ENCODE measurements around the gene ARHGAP42. TPM values are rescaled to one million over a fixed set of nuclear protein-coding genes. Genes with fewer than 3 reads are reported as not detected.
"Not testable (repeated sequence)": the region's sequence is repeated elsewhere in the genome, so short reads cannot be mapped to it uniquely, and the experiment has no call there.

ARHGAP42 gene
- total and polyA plus RNA-seq, 2 experiments from 2014 or later = 64.8 to 135 TPM

DNA sequence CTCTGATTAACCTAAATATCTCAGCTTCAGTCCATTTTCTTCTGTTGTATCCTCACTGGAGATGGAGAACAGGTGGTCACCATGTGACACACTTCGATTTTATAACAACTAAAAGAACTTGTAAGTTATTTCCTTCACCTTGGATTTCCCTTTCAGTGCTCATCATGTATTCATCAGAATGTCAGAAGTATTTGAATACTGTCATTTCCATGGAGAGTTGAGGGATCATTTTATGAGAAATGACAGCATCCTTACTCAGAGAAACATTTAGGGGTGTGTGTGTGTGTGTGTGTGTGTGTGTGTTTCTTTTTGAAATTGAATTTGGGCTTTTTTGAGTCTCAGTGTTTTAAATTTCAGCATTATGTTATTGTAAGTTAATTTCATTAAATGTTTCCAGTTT, 205.8 kb downstream of the ARHGAP42 start:
- no peaks in the 10 kb centered on the region for H3K9me3 ChIP-seq (ENCODE audit: low read depth)
- H3K27me3 ChIP-seq = no peaks in the 10 kb centered on the region
- no peak overlapping the region for H3K4me3 ChIP-seq
- H3K27ac ChIP-seq = no peak overlapping the region
- peaks cover 5% of the 10 kb centered on the region for H3K4me1 ChIP-seq (ENCODE audit: low read depth)
- no peaks in the 10 kb centered on the region for H3K36me3 ChIP-seq
- TF ChIP-seq, protein P1, sequence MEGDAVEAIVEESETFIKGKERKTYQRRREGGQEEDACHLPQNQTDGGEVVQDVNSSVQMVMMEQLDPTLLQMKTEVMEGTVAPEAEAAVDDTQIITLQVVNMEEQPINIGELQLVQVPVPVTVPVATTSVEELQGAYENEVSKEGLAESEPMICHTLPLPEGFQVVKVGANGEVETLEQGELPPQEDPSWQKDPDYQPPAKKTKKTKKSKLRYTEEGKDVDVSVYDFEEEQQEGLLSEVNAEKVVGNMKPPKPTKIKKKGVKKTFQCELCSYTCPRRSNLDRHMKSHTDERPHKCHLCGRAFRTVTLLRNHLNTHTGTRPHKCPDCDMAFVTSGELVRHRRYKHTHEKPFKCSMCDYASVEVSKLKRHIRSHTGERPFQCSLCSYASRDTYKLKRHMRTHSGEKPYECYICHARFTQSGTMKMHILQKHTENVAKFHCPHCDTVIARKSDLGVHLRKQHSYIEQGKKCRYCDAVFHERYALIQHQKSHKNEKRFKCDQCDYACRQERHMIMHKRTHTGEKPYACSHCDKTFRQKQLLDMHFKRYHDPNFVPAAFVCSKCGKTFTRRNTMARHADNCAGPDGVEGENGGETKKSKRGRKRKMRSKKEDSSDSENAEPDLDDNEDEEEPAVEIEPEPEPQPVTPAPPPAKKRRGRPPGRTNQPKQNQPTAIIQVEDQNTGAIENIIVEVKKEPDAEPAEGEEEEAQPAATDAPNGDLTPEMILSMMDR (IDR thresholded peaks at IDR 0.05; ENCODE audit: low read depth, low read length) = no peak
- no peak for DNase-seq (ENCODE audit: low read depth in 1 of 2, low spot score in 1 of 2)

DNA sequence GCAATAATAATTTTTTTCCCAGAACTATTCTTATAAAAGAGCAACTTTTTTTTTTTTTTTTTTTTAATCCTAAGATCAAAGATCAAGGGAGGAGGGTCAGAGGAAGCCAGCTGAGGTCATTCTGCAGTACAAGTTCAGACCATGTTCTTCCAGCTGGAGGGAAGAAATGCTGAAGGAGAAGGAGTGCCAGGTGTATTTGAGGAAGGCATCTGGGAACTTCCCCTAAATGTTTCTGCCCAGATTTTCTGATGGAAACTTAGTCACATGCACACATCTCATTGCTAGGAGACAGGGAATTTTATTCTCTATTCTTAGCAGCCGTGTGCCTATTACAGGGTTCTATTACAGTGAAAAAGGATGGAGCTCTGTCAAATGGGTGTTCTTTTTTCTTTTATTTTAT, 208.4 kb downstream of the ARHGAP42 start:
- TF ChIP-seq, protein P1 (IDR thresholded peaks at IDR 0.05; ENCODE audit: low read depth, low read length) = no peak
- no peaks in the 10 kb centered on the region for H3K4me1 ChIP-seq (ENCODE audit: low read depth)
- H3K36me3 ChIP-seq = no peaks in the 10 kb centered on the region
- H3K27me3 ChIP-seq = no peaks in the 10 kb centered on the region
- no peak overlapping the region for H3K27ac ChIP-seq
- no peaks in the 10 kb centered on the region for H3K9me3 ChIP-seq (ENCODE audit: low read depth)
- H3K4me3 ChIP-seq = no peak overlapping the region
- DNase-seq (ENCODE audit: low read depth in 1 of 2, low spot score in 1 of 2) = no peak

DNA sequence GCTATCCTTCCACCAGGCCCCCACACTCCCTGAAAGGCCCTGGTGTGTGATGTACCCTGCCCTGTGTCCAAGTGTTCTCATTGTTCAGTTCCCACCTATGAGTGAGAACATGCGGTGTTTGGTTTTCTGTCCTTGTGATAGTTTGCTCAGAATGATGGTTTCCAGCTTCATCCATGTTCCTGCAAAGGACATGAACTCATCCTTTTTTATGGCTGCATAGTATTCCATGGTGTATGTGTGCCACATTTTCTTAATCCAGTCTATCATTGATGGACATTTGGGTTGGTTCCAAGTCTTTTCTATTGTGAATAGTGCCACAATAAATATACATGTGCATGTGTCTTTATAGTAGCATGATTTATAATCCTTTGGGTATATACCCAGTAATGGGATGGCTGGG, 208.9 kb downstream of the ARHGAP42 start:
- not testable (repeated sequence) for DNase-seq (ENCODE audit: low read depth in 1 of 2, low spot score in 1 of 2); H3K27ac ChIP-seq; H3K36me3 ChIP-seq; H3K4me3 ChIP-seq; H3K4me1 ChIP-seq (ENCODE audit: low read depth); H3K9me3 ChIP-seq (ENCODE audit: low read depth); H3K27me3 ChIP-seq

DNA sequence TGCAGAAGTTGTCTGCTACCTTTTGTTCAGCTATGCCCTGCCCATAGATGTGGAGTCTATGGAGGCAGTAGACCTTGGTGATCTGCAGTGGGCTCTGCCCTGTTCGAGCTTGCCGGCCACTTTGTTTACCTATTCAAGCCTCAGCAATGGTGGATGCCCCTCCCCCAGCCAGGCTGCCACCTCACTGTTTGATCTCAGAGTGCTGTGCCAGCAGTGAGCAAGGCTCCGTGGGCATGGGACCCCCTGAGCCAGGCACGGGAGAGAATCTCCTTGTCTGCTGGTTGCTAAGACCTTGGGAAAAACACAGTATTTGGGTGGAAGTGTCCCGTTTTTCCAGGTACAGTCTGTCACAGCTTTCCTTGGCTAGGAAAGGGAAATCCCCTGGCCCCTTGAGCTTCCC, 214.4 kb downstream of the ARHGAP42 start:
- not testable (repeated sequence) for H3K4me3 ChIP-seq; H3K27me3 ChIP-seq; H3K9me3 ChIP-seq (ENCODE audit: low read depth); H3K36me3 ChIP-seq; H3K4me1 ChIP-seq (ENCODE audit: low read depth); DNase-seq (ENCODE audit: low read depth in 1 of 2, low spot score in 1 of 2)
- peak overlapping the region; percentile 10 for H3K27ac ChIP-seq

DNA sequence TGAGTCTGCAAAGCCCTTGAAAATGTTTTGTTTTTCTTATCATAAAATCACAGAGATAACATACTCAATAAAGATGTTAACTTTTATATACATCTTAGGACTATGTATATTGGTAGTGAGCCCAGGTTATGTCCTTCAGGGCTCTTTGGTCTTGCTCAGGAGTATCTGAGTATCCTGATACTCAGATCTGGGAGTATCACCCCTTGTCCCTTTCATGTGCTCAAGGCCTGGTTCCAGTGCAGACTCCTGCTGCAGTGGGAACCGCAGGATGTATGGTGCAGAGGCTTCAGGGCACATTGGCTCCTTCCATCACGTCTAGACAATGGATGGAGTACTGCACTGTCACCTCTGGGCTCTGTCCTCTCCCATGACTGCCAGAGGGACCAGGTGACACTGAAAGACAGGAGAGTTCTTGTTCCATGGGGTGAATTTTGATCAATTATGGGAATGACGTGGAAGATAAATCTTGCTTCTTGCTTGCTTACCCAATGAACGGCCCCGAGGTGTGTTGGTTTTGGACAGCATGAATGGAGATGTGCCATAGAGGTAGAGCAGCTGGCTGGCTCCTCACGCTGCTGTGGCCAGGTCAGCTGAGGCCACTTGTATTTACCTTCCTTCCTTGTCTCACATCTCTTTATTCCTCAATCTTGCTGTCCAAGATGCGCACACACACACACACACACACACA, 215.5 kb downstream of the ARHGAP42 start:
- Histone ChIP-seq H3K4me3 (no peak overlapping the region), H3K27ac (peak overlapping the region; percentile 36), H3K36me3 (no peaks in the 10 kb centered on the region), H3K4me1 (ENCODE audit: low read depth) (no peaks in the 10 kb centered on the region), H3K9me3 (ENCODE audit: low read depth) (no peaks in the 10 kb centered on the region), H3K27me3 (no peaks in the 10 kb centered on the region)
- TF ChIP-seq, protein P1 (IDR thresholded peaks at IDR 0.05; ENCODE audit: low read depth, low read length) = no peak
- DNase-seq (ENCODE audit: low read depth in 1 of 2, low spot score in 1 of 2) = no peak

DNA sequence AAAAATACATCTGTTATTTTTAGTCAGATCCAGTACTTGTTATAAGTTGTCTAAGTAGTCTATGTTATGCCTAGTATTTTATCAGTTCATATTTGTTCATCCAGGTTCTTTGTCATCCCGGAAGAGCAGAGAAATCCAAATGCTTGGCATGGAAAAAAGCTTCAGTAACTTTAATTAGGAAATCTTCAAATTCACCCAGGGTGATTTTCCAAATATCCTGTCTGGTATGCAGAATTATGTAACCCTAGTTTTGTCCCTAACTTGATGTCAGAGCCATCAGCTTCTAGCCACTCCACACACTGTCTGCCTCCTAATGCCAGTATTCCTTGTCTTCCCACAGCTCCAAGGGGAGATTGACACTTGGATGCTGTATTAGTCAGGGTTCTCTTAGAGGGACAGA, 216.2 kb downstream of the ARHGAP42 start:
- Histone ChIP-seq H3K36me3 (no peaks in the 10 kb centered on the region), H3K4me3 (no peak overlapping the region), H3K27me3 (no peaks in the 10 kb centered on the region), H3K27ac (no peak overlapping the region), H3K9me3 (ENCODE audit: low read depth) (no peaks in the 10 kb centered on the region), H3K4me1 (ENCODE audit: low read depth) (no peaks in the 10 kb centered on the region)
- TF ChIP-seq, protein P1 (IDR thresholded peaks at IDR 0.05; ENCODE audit: low read depth, low read length) = no peak
- DNase-seq (ENCODE audit: low read depth in 1 of 2, low spot score in 1 of 2) = peak in 1 of 2 donors; percentile 8
